Posterior cingulate gyrus (tissue), 11 donors: Measurements from ENCODE around the gene ZFP92.

ENCODE experiments used
- DNase-seq, 10 donors: peaks; one replicate each; pipeline versions ENCODE4 v3.0.0 to v3.0.0-alpha.2; 2020 to 2021; ENCODE audit warnings: mixed read lengths in 3 of 10
- intact Hi-C: fragments of 100-400 bp; cut with DNase I; formaldehyde crosslinking; loops from one replicate; pipeline ENCODE4 v1.15.1; 2023

The ZFP92 gene

GRCh38 chrX:153411255-153411987 lies at the start of gene ZFP92:
TSS of gene ZFP92 (plus strand) at chrX:153411472. CDS start at chrX:153418323, 6,851 bp downstream.
- peak in 5 of 10 donors; percentile 10 to 87 (median 31) for DNase-seq
- intact Hi-C loops = no loop called here

- no peak for DNase-seq
- intact Hi-C loops = no loop called here
Observed at GRCh38 chrX:153361781-153362397, 49.4 kb upstream of the ZFP92 start.

GRCh38 chrX:153365670-153366069 lies 45.6 kb upstream of the ZFP92 start:
- no peak for DNase-seq
- intact Hi-C loops = no loop called here

- intact Hi-C loops = no loop called here
- DNase-seq = no peak
Observed at GRCh38 chrX:153366119-153366518, 45.2 kb upstream of the ZFP92 start.

GRCh38 chrX:153366878-153367538 lies 44.3 kb upstream of the ZFP92 start:
- intact Hi-C loops = no loop called here
- no peak for DNase-seq

- DNase-seq = no peak
- intact Hi-C loops = no loop called here
Observed at GRCh38 chrX:153370293-153371055, 40.8 kb upstream of the ZFP92 start.

GRCh38 chrX:153371256-153371655 lies 40.0 kb upstream of the ZFP92 start:
- DNase-seq = no peak
- intact Hi-C loops = no loop called here

GRCh38 chrX:153372949-153373348 lies 38.3 kb upstream of the ZFP92 start:
- intact Hi-C loops = no loop called here
- no peak for DNase-seq

- intact Hi-C loops = no loop called here
- DNase-seq = no peak
Observed at GRCh38 chrX:153374426-153374825, 36.8 kb upstream of the ZFP92 start.

- intact Hi-C loops = no loop called here
- peak in 1 of 10 donors; percentile 70 for DNase-seq
Observed at GRCh38 chrX:153375571-153375970, 35.7 kb upstream of the ZFP92 start.

GRCh38 chrX:153377727-153378126 lies 33.5 kb upstream of the ZFP92 start:
- DNase-seq = no peak
- intact Hi-C loops = no loop called here

GRCh38 chrX:153378607-153379006 lies 32.7 kb upstream of the ZFP92 start:
- intact Hi-C loops = no loop called here
- peak in 1 of 10 donors; percentile 70 for DNase-seq

- intact Hi-C loops = no loop called here
- peak in 1 of 10 donors; percentile 78 for DNase-seq
Observed at GRCh38 chrX:153379508-153379907, 31.8 kb upstream of the ZFP92 start.

- intact Hi-C loops = no loop called here
- peak in 1 of 10 donors; percentile 73 for DNase-seq
Observed at GRCh38 chrX:153379971-153380581, 31.2 kb upstream of the ZFP92 start.

GRCh38 chrX:153380691-153381090 lies 30.6 kb upstream of the ZFP92 start:
- intact Hi-C loops = no loop called here

GRCh38 chrX:153381684-153382532 lies 29.4 kb upstream of the ZFP92 start:
- intact Hi-C loops = no loop called here
- DNase-seq = peak in 5 of 10 donors; percentile 7 to 88 (median 28)

More at GRCh38 chrX:153380691-153381090, 30.6 kb upstream of the ZFP92 start:
- DNase-seq = peak in 1 of 10 donors; percentile 69

- no peak for DNase-seq
- intact Hi-C loops = no loop called here
Observed at GRCh38 chrX:153382563-153383482, 28.4 kb upstream of the ZFP92 start.

GRCh38 chrX:153384390-153384789 lies 26.9 kb upstream of the ZFP92 start:
- intact Hi-C loops = no loop called here
- no peak for DNase-seq
